ENCODE results near the gene NKX3-2.

The NKX3-2 gene

GRCh38 chr4:13534344-13535063, 9.8 kb downstream of the NKX3-2 start:
- DNase-seq (ENCODE audit: low read depth in 1 of 2, low spot score in 1 of 2), result no peak

DNA sequence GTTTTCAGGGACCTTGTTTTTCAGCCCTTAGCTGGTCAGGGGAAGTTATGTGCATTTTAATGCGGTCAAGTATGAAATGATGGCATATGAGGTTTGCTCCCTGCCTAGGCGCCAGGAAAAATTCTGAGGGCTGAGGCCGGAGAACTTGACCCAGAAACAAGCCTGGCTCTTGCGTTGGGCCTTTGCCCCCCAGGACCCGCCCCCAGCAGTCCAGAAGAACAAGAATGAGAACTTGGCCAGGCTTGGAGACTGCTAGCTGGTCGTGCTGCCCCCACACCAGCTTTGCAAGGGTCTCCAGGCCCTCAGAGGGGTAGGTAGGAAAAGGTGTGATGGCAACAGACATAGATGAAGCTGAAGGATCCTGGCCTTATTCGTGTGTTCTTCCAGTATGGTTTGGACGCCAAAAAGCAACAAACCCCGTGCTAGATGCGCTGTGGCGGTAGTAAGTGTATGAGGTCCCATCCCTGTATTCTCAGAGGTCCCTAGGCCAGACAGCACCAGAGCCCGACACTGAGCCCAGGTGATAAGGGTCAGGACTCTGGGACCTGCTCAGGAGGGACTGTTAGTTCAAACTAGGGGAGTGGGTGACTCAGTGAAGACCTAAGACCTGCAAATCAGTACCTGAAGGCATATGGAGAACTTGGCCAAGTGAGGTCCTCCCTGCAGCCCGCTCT, 10.5 kb downstream of the NKX3-2 start:
- no peak for DNase-seq (ENCODE audit: low read depth in 1 of 2, low spot score in 1 of 2)

GRCh38 chr4:13531625-13531998, 12.7 kb downstream of the NKX3-2 start:
- no peak for DNase-seq (ENCODE audit: low read depth in 1 of 2, low spot score in 1 of 2)

DNA sequence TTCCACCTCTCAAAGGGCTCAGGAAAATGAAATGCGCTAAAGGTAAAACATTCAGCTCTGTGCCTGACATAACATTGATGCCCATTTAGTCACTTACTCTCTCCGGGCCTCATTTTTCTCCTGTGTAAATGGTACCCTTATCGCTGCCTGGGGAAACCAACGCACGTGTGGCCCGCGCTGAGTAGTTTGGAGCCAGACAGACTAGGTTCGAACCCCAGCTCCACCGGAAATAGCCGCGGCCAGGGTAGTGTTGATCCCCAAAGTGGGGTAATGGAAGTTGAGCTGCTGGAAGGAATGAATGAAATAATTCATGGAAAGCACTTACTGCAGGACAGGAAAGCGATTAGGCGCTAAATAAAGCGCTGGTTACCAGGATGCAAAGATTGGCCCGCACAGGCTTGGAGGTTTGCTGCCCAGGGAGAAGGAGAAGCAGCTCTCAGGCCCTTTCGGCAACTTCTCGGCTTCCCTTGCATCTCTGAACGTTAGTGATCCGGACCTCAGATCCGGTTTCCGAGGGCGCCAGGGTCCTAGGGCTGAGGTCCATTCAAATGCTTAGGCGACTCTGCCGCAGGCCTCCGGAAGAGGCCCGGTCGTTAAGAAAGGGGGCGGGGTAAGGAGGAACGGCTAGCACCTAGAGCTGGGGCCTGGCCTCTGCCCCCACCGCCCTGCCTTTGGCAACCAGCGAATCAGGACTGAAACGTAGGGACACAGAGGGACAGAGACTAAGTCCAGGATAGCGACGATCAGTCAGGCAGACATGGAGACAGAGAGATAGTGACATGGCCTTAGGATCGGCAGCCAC, 13.3 kb downstream of the NKX3-2 start:
- DNase-seq (ENCODE audit: low read depth in 1 of 2, low spot score in 1 of 2), result no peak

DNA sequence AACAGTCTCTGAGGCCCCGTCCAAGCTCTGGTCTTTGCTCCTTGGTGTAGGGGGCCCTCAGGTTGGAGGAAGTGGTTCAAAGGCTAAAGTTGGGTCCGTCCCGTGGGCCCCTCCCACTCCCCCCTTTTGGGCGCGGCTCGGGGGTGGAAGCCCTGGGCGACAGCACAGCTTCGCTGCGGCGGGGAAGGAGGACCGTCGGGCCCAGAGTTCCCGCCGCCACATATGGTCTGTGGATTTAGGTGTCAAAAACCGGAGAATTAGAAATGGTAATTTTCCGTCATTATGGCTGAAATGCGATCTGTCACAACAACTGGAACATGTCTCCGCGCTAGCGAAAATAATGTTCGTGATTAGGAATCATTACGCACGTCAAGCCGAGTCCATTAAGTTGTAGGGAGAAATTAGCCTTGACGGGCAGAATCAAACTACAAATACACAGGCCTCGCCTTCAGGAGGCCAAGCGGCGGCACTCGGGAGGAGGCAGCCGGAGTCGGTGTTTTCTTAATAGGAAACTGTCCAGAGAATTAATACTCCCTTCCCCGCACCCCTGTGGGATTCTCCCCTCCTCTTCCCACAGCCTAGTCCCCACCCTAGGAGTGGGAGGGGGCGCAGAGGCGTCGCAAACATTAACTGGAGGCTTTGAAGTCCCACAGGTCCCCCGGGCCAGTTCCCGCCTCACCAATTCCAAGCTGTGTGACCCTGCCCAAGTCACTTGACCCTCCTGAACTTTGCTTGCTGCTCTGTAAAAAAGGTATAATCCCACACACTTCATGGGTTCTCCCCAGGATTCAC, 15.0 kb downstream of the NKX3-2 start:
- DNase-seq (ENCODE audit: low read depth in 1 of 2, low spot score in 1 of 2), result no peak

GRCh38 chr4:13528821-13529127, 15.5 kb downstream of the NKX3-2 start:
- DNase-seq (ENCODE audit: low read depth in 1 of 2, low spot score in 1 of 2), result no peak

DNA sequence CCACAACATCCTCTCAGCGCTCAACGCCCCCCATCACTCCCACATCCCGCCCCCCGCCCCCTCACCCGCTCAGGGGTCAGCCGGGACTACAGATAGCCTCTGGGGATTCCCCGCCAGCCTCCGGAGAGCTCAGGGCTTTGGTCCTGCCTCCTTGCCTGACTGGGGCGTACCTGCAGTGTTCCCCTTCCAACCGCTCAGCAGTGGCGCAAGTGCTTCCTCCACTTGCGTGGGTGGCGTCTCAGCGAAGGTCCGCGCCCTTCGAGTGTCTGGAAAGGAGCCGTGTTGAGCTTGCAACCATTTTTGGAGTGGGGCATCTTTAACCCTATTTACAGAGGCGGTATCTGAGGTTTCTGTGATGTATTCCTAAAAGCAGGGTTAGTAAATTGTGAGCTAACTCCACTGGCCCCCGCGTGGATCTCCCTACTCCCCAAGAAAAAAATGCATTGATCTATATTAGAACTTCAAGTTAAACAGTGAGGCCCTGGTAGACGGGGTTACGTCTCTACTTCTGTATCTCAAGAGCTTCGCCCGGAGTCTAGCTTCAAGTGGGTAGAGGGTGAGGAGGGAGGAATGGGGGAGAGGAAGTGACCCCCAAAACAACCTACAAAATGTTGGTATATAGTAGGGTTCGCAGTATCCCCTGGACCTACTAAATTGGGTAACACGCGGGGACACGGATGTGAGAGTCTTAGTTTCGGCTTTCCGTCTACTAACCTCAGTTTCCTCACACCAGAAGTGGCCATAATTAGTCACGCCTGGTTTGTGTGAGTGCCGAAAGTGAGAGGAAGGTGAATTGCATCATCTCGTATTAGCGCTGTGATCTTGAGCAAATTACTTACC, 16.1 kb downstream of the NKX3-2 start:
- no peak for DNase-seq (ENCODE audit: low read depth in 1 of 2, low spot score in 1 of 2)

DNA sequence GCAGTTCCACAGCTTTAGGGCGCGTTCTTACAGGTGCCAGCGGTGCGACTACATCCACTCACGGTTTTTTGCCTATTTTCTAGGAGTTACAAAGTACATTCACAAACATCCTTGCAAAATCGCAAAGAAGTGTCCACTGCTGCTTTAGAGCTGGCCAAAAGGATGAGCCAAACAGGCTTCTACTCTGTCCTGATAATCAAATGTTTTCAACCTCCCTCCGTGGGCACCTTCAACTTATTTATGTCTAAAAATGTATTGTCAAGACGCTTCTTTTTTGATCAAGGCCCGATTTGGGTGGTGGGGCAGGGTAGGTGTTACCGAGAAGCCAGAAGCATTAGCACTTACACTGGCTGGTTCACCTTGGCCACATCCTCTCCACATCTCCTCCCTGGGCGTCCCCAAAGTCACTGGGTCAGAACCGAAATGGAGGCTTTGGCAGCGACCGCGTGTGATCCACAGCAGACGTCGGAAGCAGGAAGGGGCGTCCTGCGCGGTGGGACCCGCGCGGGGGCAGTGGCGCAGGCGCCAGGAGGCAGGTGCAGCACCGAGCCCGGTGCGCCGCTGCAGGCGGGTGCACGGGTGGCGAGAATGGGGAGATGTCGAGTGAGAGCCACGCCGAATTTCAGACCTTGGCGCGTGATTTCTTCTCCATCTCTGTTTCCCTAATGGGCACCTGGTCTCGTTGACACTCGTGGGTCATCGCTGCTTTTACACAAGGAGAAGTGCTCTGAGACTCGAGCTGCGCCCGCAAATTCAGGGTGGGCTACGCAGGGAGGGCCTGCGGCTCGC, 16.9 kb downstream of the NKX3-2 start:
- no peak for DNase-seq (ENCODE audit: low read depth in 1 of 2, low spot score in 1 of 2)

DNA sequence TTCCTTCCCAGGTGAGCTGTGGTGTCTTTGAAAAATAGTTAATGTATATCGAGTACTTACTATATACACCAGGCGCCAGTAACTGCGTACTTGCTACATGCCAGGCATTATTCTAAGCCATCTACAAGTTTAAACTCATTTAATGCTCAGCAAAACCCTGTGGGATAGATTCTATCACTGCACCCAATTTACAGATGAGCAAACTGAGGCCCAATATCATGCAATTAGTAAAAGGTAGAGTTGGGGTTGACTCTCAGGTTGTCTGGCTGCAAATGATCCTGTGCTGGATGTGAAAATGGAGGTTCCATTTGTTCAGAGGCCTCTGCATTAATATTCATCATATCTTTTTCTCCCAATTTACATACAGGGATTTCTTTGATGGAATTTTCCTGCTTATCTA, 17.6 kb downstream of the NKX3-2 start:
- DNase-seq (ENCODE audit: low read depth in 1 of 2, low spot score in 1 of 2), result no peak

DNA sequence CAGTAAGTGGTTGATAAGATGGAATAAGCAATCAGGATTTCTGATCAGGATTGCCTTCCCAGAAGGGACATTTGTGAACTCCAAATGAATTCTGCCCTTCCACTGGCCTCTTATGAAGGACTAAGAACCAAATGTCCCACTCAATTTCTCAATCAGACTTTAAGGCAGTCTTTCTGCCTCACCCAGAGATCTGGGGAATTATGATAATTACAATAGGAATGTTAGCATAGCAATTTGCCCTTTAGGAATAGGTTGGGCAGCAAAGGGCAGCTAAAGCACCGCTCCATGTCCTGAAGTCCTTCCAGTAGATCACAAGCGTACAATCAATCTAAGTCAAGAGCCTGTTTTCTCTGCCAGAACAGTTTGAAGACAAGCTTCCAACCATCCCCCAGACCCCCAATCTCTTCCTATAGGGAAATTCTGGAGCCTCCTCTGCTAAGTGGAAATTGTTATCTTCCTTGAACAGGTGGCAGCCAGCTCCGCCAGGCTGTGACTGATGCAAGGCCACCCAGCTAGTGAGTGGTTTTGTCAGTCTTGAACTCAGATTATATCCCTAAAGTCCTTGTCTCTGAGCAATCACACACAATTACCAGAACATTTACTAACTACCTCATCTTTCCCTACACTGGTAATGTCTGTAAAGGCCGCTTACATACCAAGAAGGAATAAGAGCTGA, 18.6 kb downstream of the NKX3-2 start:
- no peak for DNase-seq (ENCODE audit: low read depth in 1 of 2, low spot score in 1 of 2)

DNA sequence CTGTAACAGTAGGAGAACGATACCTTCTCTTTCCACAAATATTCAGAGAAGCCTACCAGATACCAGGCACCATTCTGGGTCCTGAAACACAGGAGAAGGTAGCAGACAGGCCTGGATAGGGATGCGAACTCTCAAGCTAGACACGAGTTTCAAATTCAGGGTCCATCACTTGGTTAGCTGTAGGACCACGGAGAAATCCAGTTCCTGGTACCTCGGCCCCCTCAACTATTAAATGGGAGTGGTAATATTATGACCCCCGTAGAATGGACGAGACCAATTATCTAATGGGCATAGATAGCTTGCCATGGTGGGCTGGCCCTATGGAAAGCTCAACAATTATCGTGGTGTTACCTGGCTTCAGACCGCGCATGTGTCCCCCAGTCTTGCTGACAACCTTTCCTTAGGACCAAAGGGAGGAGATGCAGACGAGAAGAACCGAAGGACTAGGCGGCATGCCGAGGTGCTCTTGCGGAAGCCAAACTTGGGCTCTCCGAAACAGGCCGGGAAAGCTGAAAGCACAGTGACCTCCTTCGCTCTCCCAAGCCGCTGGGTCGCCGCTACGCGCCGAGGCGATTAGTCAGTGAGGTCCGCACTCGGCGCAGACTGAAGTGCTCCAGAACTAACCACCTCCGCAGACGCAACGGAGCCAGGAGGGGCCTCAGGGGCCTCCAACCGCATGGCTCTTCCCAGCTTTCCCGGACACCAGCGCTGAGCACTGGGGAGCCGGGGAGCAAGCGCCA, 19.6 kb downstream of the NKX3-2 start:
- DNase-seq (ENCODE audit: low read depth in 1 of 2, low spot score in 1 of 2), result no peak

DNA sequence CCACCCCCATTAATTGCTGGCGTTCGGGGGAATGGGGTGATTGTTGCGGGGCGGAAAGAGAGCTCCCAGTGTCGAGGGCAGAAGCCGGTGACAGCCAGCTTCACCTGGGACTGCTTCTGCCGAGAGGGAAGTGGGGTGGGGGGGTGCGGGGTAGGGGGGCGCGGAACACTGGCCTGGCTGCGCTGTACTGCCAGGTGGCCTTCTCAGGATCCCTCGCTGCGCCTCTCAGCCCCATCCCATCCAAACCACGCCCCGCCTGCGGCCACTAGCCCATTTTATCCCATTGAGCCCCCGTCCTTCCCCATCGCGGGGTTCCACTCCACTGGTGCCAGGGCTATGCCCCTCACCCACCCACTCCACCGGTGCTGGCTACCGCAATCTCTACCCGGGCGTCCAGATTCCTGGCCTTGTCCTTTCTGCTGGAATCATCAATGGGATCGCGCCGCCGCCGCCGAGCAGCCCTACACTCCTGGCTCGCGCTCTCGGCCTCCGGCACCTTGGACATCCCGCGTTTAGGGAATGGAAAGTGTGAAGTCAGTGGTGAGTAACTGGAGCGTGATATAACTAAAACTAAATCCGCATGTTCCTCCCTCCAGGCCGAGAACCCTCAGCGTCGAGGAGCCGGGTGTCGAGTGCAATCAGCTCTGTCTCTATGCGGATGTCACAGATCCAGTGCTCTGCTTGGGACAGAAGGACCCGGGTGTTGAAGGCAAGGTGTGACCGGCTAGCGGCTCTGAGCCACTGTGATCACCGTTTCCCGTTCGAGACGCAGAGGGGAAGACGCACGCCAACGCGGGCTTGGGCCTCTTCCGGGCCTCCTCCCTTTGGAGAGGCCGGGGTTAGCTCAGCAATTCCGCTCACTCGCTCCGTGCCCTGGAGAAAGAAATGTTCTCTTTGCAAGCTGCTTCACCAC, 20.5 kb downstream of the NKX3-2 start:
- no peak for DNase-seq (ENCODE audit: low read depth in 1 of 2, low spot score in 1 of 2)

- DNase-seq (ENCODE audit: low read depth in 1 of 2, low spot score in 1 of 2), result no peak
These were observed 21.2 kb downstream of the NKX3-2 start for GRCh38 chr4:13523105-13523477.

DNA sequence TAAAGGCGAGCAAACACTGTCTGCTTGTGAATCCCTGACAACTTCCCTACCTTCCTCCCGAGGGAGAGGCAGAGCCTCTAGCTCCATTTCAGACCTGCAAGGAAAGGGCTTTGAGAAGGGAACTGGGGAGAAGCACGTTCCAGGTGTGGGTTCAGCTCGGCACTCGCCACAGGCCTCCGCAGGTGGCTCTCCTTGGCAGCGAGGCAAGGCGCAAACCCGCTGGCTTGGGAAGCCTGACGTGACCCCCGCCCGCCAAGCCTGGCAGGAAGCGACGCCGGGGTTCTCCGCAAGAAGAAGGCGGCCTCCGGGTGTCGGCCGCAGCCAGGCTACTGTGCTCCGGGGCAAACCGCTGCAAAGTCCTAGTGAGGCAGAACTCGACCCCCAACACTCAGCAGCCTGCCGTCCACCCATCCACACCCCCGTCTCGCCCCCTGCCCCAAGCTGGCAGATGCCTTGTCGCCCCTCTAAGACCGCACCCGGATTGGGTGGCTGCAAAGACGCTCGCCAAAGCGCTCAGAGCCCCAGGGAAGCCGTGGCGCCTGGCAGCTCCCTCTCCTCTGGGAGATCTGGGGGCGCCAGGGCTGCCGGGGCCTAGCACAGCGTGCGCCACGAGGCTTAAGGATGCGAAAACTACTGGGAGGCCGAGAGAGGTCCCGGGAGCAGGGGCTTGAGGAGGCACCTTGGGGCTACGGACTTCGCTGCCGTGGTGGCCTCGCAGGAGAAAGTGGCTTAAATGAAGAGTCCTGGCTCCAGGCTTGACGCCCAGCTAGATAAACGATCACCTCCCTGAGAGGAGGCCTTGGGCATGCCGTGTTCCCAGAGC, 21.8 kb downstream of the NKX3-2 start:
- no peak for DNase-seq (ENCODE audit: low read depth in 1 of 2, low spot score in 1 of 2)

- DNase-seq (ENCODE audit: low read depth in 1 of 2, low spot score in 1 of 2), result no peak
These were observed 23.3 kb downstream of the NKX3-2 start for GRCh38 chr4:13521047-13521446.

DNA sequence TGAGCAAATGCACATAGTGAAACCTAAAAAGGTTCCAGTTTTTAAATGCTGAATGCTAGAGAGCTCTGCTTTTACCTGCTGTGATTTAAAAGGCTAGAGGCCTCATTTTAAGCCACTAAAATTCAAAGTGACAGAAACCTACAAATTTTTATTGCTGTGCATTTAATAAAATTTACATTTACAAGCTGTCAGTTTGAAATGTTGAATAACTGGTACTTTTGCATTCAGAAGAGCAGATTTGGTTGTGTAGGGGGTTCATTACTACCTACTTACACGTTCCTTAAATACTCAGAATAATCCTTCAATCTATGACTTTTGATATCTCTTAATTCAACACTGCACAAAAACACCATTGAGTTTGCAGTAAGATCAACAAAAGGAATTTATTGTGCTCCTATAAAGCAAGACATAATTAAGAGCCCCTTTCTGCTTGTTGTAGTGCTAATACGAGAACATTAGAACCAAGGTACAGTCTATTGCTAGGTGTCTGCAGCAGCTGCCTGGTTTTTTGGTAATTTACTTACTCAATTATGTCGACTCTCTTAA, 27.9 kb downstream of the NKX3-2 start:
- DNase-seq (ENCODE audit: low read depth in 1 of 2, low spot score in 1 of 2), result no peak
